Psoas muscle (tissue), 8 donors: ENCODE data around the gene KAT8. TPM values are rescaled to one million over a fixed set of nuclear protein-coding genes. Genes with fewer than 3 reads are reported as not detected.

Source experiments
- ATAC-seq, 4 donors: fragments of 200-7000 bp; cut with Tn5 transposase; one replicate each; pipeline ENCODE4 v1.9.1; 2020; ENCODE audit warnings: moderate library complexity in 3 of 4, mild to moderate bottlenecking in 2 of 4
- DNase-seq, 2 donors: peaks; one replicate each; pipeline ENCODE4 v3.0.0-alpha.2; 2020
- H3K27ac ChIP-seq: fragments of 200-600 bp; one replicate; pipeline ENCODE4 v1.8.0; 2022
- H3K27me3 ChIP-seq, 3 donors: fragments of 200-600 bp in 1 of 3; one replicate each; pipeline versions ENCODE4 v1.6.1 to v1.8.0; 2013 to 2022; ENCODE audit warnings: low read length in 2 of 3, mild to moderate bottlenecking in 2 of 3, moderate library complexity in 1 of 3; ENCODE audit not compliant: insufficient read depth in 3 of 3
- H3K36me3 ChIP-seq, 2 donors: fragments of 200-600 bp in 1 of 2; one replicate each; pipeline versions ENCODE4 v1.6.1 to v1.8.0; 2013 to 2022; ENCODE audit warnings: low read depth in 1 of 2, mild to moderate bottlenecking in 1 of 2, moderate library complexity in 1 of 2; ENCODE audit not compliant: insufficient read depth in 1 of 2
- H3K4me1 ChIP-seq: fragments of 200-600 bp; one replicate; pipeline ENCODE4 v1.8.0; 2022
- H3K4me3 ChIP-seq: fragments of 200-600 bp; one replicate; pipeline ENCODE4 v1.8.0; 2022; ENCODE audit warnings: mild to moderate bottlenecking
- H3K9me3 ChIP-seq: fragments of 200-600 bp; one replicate; pipeline ENCODE4 v1.8.0; 2022
- CTCF ChIP-seq: fragments of 200-600 bp; IDR thresholded peaks from one replicate; pipeline ENCODE4 v1.8.0; 2022; ENCODE audit warnings: antibody characterized with exemption
- WGBS, 3 donors: extraction: QIAGEN DNeasy Blood & Tissue Kit; methylation state at CpG; one replicate each; pipeline versions ENCODE4 v1.1.6 to v1.1.7; 2013; 5-methylcytosine and 5-hydroxymethylcytosine counted together
- intact Hi-C, 2 donors: fragments of 100-400 bp; cut with DNase I; formaldehyde crosslinking; loops; one replicate each; pipeline versions ENCODE4 v1.11.0 to v1.14.2; 2022
- polyA plus RNA-seq, 3 donors: library from polyadenylated mRNA; stranded (reverse); fragments of 200-250 nt; gene quantifications; one replicate each; pipeline ENCODE4 v1.2.3, GENCODE V29; 2013
- total RNA-seq, 4 donors: library from RNA; stranded (reverse); fragmentation: NEBNext Ultra II Directional in 2 of 4; extraction: Animal tissue kit (Norgen Biotek cat#: 25700) in 2 of 4; gene quantifications; one replicate each; pipeline versions ENCODE4 v1.2.1 to v1.2.4, GENCODE V29; 2021 to 2023
- donor health status: healthy with polysubstance abuse.
- donor health status: DM: no; HTN: no; CAD: no; lungs with moderate emphysema.
- donor health status: Bipolar disorder and iron deficiency.
- donor health status: healthy.
- donor health status: DM: yes; HTN: yes; CAD: no.
- donor health status: DM: no; HTN: no; CAD: no.
- donor health status: DM: no; HTN: no; CAD: no.
- donor health status: DM: yes; HTN: yes; CAD: no.

KAT8 gene
- total and polyA plus RNA-seq, 7 donors: 36.1 to 75.4 (median 52.7) TPM

DNA sequence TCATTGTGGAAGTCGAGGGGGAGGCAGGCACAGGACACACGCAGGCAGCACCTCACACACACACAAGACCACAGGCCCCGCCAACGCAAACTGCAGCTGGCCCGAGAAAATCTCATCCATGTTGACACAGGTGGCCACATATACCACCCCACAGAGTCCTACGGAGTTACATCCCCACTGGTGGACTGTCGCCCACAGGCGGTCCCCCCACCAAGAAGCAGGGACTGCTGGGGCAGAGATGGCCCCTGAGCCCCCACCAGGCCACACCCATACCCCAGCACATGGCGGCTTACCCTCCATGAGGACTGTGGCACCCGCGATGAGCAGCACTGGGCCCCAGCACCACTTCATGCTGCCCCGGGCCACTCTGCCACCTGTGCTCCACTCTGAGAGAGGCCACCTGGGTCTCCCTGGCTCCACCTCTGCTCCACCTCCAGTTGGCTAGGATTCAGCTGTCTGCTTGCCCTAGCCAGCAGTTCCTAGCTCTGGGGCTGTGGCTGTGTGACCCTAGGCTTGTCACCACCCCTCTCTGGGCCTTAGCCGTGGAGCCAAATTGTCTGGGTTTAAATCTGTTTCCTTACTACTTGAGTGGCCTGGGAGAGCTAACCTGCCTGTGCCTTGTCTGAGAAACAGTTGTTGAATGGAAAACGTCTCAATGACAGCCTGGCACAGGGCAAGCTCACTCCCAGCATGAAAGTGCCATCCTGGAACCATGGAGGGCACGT is 28.8 kb upstream of the KAT8 start, which contains the start of gene PRSS53:
PRSS53 (minus strand) TSS at position 485 of the 725 bp plus-strand sequence; CDS start at position 351, 134 bp downstream.
- DNase-seq (peak in 1 of 2 donors; percentile 55), ATAC-seq (no peak)
- Histone ChIP-seq H3K4me3 (no peak within 1 kb of the TSS), H3K4me1 (no peaks in the 10 kb centered on the region), H3K27me3 (no peaks in the 10 kb centered on the region), H3K36me3 (peaks cover 0 to 59% of the 10 kb centered on the region in 2 donors), H3K9me3 (no peaks in the 10 kb centered on the region), H3K27ac (no peak within 1 kb of the TSS)
- no peak for TF ChIP-seq CTCF
- WGBS, 3 donors: 77 to 84% (median 80%) methylated on average over 15 of the region's 15 CpGs
- intact Hi-C loops: no loop called here

DNA sequence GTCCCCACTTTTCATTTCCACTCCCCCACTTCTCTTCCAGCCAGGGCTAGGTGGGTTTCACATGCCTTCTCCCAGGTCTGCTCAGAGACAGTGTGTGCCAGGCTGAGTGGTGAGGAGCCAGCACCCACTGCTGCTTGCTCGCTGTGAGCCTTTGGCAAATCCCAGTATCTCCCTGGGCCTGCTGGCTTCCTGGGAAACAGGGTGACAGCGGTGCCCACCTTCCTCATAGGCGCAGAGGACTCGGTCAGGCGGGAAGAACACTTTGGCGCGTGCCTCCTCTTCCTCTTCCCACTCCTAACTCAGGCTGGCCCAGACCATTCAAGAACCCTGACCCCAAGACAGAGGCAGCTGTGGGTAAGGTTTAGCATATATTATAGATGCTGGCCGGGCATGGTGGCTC is 28.3 kb upstream of the KAT8 start:
- Histone ChIP-seq H3K36me3 (peaks cover 0 to 53% of the 10 kb centered on the region in 2 donors), H3K9me3 (no peaks in the 10 kb centered on the region), H3K4me3 (no peak overlapping the region), H3K27me3 (no peaks in the 10 kb centered on the region), H3K27ac (no peak overlapping the region), H3K4me1 (no peaks in the 10 kb centered on the region)
- WGBS, 3 donors: 88 to 95% (median 91%) methylated on average over 8 of the region's 8 CpGs
- no peak for TF ChIP-seq CTCF
- intact Hi-C loops: no loop called here
- peak in 1 of 2 donors; percentile 36 for DNase-seq
- ATAC-seq: no peak

- Histone ChIP-seq H3K27me3 (no peaks in the 10 kb centered on the region), H3K4me1 (peaks cover 2% of the 10 kb centered on the region), H3K36me3 (peaks cover 0 to 40% of the 10 kb centered on the region in 2 donors), H3K9me3 (no peaks in the 10 kb centered on the region), H3K4me3 (no peak overlapping the region), H3K27ac (no peak overlapping the region)
- ATAC-seq: no peak
- DNase-seq: peak in 1 of 2 donors; percentile 24
- intact Hi-C loops: loop anchor here in 1 of 2 donors (10.0 kb wide), 1 partner anchor 106 kb away; the partner anchor contains the start of gene HSD3B7
- TF ChIP-seq CTCF: no peak
- WGBS, 3 donors: 70 to 85% (median 85%) methylated on average over 2 of the region's 2 CpGs
These were observed 26.9 kb upstream of the KAT8 start for GRCh38 chr16:31090540-31090939.

GRCh38 chr16:31092330-31092729 is 25.1 kb upstream of the KAT8 start:
- Histone ChIP-seq H3K4me3 (no peak overlapping the region), H3K27me3 (no peaks in the 10 kb centered on the region), H3K36me3 (peaks cover 0 to 31% of the 10 kb centered on the region in 2 donors), H3K9me3 (no peaks in the 10 kb centered on the region), H3K4me1 (peaks cover 4% of the 10 kb centered on the region), H3K27ac (no peak overlapping the region)
- DNase-seq (peak in 1 of 2 donors; percentile 25), ATAC-seq (no peak)
- WGBS, 3 donors: 90 to 95% (median 95%) methylated on average over 5 of the region's 5 CpGs
- no peak for TF ChIP-seq CTCF
- intact Hi-C loops: loop anchor here in 1 of 2 donors (10.0 kb wide), 1 partner anchor 108 kb away; the partner anchor contains the start of gene HSD3B7
